Measurements from ENCODE around the gene SPEM2.
A peak's percentile ranks its signal among the peaks of the same experiment; 100 is the strongest.

Gene SPEM2

GRCh38 chr17:7425316-7425715 lies at the start of gene SPEM2:
TSS of gene SPEM2 (plus strand) at chr17:7425616. CDS start at chr17:7425689, 73 bp downstream.
- no peak for DNase-seq

GRCh38 chr17:7379134-7379533 lies 46.3 kb upstream of the SPEM2 start:
- DNase-seq = no peak

GRCh38 chr17:7380321-7380720 lies 45.1 kb upstream of the SPEM2 start:
- no peak for DNase-seq

GRCh38 chr17:7380855-7381683 lies 44.3 kb upstream of the SPEM2 start, which contains the start of gene TNK1:
TSS of gene TNK1 (plus strand) at chr17:7381089. CDS start at chr17:7382927, 1,838 bp downstream.
- no peak for DNase-seq

DNA sequence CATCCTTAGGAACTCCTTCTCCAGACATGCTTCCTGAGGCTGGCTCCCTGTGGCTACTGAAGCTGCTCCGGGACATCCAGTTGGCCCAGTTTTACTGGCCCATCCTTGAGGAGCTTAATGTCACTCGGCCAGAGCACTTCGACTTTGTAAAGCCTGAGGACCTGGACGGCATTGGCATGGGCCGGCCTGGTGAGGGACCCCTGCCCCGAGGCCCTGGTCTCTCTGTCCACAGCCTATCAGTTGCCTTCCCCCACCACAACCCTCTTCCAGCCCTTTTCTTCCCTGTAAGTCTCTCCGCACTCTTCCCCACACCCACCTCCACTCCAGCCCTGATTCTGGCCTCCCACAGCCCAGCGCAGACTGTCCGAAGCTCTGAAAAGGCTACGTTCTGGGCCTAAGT lies 42.5 kb upstream of the SPEM2 start:
- DNase-seq = no peak

DNA sequence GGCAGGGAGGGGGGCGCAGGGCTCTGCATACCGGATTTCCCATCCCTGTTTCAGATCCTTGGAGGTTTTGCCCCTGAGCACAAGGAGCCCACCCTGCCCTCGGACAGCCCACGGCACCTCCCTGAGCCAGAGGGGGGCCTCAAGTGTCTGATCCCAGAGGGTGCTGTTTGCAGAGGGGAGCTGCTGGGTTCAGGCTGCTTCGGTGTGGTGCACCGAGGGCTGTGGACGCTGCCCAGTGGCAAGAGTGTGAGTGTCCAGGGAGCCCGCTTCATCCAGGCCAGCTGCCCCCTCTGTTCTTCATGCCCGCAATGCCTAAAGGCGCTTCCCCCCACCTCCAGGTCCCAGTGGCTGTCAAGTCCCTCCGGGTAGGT lies 42.1 kb upstream of the SPEM2 start:
- DNase-seq = no peak

- peak; percentile 89 for DNase-seq
Measured at GRCh38 chr17:7383742-7384488, 41.5 kb upstream of the SPEM2 start.

DNA sequence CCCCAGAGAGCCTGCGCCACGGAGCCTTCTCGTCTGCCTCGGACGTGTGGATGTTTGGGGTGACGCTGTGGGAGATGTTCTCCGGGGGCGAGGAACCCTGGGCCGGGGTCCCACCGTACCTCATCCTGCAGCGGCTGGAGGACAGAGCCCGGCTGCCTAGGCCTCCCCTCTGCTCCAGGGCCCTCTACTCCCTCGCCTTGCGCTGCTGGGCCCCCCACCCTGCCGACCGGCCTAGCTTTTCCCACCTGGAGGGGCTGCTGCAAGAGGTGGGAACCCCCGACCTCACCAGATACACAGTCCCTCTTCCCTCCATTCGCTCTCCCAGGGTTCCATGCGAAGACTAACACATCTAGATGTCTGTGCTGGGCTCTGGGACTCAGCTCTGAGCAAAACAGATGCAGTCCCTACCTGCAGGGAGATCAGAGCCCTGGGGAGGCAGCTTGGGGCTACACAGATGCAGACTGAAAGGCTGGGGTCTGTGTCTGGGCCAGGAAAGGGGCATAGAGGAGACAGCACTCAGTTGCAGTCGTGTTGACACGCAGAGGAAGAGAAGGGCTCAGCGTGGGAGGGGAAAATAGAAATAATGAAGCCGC lies 40.8 kb upstream of the SPEM2 start:
- DNase-seq = no peak

GRCh38 chr17:7388856-7389255 lies 36.6 kb upstream of the SPEM2 start:
- DNase-seq = no peak

- no peak for DNase-seq
Measured at GRCh38 chr17:7389924-7390910, 35.2 kb upstream of the SPEM2 start.

DNA sequence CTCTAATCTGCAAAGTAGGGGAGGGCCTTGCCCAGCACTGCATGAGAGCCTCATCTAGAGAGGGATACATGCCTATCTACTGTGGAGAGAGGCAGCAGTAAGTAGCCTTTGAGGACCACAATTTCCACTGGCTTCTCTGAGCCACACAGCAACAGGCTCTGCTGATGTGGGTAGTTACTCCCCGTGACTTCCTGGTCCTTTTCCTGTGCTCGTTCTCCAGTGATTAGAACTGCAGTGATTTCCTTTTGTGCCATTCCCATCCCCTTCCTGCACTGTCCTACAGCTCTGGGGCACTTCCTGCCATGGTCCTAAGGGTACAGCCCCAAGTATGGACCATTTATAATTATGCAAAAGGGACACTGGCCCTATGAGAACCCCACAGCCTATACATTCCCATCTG lies 34.1 kb upstream of the SPEM2 start:
- DNase-seq = no peak

- no peak for DNase-seq
Measured at GRCh38 chr17:7392696-7393612, 32.5 kb upstream of the SPEM2 start.

- peak; percentile 69 for DNase-seq
Measured at GRCh38 chr17:7393613-7394451, 31.6 kb upstream of the SPEM2 start.

DNA sequence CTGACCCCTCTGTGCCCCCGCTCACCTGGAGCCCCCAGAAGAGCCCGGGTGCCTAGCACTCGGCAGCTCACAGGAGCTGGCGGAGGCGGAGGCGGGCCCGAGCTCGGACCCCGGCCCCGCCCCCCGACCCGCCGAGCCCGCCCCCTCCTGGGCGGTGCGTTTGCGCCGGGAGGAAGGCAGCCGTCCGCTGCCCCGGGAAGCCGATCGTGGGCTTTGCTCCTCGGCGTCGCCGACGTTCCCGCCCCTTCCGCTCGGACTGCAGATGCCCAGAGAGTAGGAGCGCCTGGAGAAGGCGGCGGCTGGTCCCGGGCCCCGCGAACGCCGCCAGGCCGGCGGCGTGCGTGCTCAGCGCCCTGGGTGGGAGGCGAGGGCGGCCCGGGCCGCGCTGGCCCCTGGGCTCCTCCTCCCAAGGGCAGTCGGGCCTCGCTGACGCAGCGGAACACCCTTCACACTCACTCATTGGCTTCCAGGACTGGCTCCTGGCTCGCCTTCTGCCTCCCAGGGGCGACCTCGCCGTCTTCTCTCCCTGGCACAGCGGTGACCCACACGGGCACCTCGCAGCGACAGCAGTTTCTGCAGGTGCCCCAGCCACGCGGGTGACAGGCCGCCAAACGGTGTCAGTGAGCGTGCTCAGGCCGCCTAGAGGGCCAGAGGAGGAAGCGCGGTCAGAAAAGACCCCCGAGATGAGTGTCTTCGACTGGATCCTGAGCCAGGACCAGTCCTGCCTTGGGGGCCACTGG lies 30.8 kb upstream of the SPEM2 start, which contains the start of gene PLSCR3:
PLSCR3 (minus strand) TSS at position 74 of the 740 bp plus-strand sequence. CDS start 415 bp downstream, outside the sequence.
- DNase-seq = peak; percentile 92

DNA sequence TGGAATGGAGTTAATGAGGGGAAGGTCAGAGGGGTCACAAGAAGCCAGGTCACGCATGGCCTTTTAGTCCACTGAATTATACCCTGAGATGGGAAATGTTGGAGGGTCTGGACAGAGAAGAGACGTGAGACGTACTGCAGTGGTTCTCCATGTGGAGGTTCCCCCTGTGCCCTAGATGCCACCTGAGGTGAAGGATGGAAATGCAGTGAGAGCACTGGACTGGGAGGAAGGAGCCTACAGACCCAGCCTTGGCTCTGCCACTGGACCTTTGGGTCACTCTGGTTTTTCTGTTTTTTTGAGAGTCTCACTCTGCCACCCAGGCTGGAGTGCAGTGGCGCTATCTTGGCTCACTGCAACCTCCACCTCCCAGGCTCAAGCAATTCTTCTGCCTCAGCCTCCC lies 29.3 kb upstream of the SPEM2 start:
- no peak for DNase-seq

GRCh38 chr17:7398612-7399011 lies 26.8 kb upstream of the SPEM2 start:
- DNase-seq = no peak

- no peak for DNase-seq
Measured at GRCh38 chr17:7403043-7403726, 22.2 kb upstream of the SPEM2 start.

GRCh38 chr17:7403727-7403976 lies 21.8 kb upstream of the SPEM2 start:
- DNase-seq = no peak
